Testis (tissue), 5 donors: ENCODE data around the gene BARX1. TPM values are rescaled to one million over a fixed set of nuclear protein-coding genes. Genes with fewer than 3 reads are reported as not detected.
A peak's percentile ranks its signal among the peaks of the same experiment; 100 is the strongest.

Experiments used
- DNase-seq: peaks from one replicate; pipeline ENCODE4 v3.0.0-alpha.2; 2019
- H3K27ac ChIP-seq, 2 donors: fragments of 200-600 bp; sonication (generic); one replicate each; pipeline ENCODE4 v1.5.1; 2019
- H3K27me3 ChIP-seq: fragments of 200-600 bp; sonication (generic); one replicate; pipeline ENCODE4 v1.5.1; 2019
- H3K36me3 ChIP-seq: fragments of 200-600 bp; sonication (generic); one replicate; pipeline ENCODE4 v1.5.1; 2017; ENCODE audit warnings: low read depth; ENCODE audit errors: missing control alignments
- H3K4me1 ChIP-seq: fragments of 200-600 bp; sonication (generic); one replicate; pipeline ENCODE4 v1.5.1; 2019
- H3K4me3 ChIP-seq, 2 donors: fragments of 200-600 bp; sonication (generic); one replicate each; pipeline ENCODE4 v1.5.1; 2017 to 2019
- H3K9me3 ChIP-seq: fragments of 200-600 bp; sonication (generic); one replicate; pipeline ENCODE4 v1.5.1; 2017
- POLR2A ChIP-seq: fragments of 450-650 bp; IDR thresholded peaks from one replicate; pipeline ENCODE4 v1.6.1; 2017; ENCODE audit warnings: antibody characterized with exemption, mild to moderate bottlenecking, moderate library complexity
- WGBS, 2 donors: methylation state at CpG; one replicate each; pipeline ENCODE4 v1.1.5; 2018; 5-methylcytosine and 5-hydroxymethylcytosine counted together
- intact Hi-C: fragments of 100-400 bp; cut with DNase I; formaldehyde crosslinking; loops from one replicate; pipeline ENCODE4 v1.15.1; 2023; ENCODE audit warnings: low total_unique reads
- long read RNA-seq, 2 donors: transcript quantifications; one replicate each; lab custom pipeline, GENCODE V29; 2026
- polyA plus RNA-seq: library from polyadenylated mRNA; stranded (reverse); fragments of 350-450 nt; fragmentation: Illumina TruSeq; extraction: RNeasy Lipid Tissue Mini Kit (QIAGEN cat#74804); gene quantifications from one replicate; pipeline ENCODE4 v1.2.3, GENCODE V29; 2014; ENCODE audit warnings: low read depth, low replicate concordance; ENCODE audit not compliant: insufficient read depth
- total RNA-seq, 2 donors: library from RNA; depleted of rRNA; stranded (reverse); fragments of >200 nt; gene quantifications; one replicate each; pipeline ENCODE4 v1.2.3, GENCODE V29; 2016
- TF ChIP-seq, protein P1 (sequence below), 3 experiments: fragments of 450-650 bp in 2 of 3; fragments of 200-600 bp in 1 of 3; sonication (generic) in 1 of 3; IDR thresholded peaks; one replicate each; pipeline ENCODE4 v1.5.1; 2016 to 2019; ENCODE audit warnings: antibody characterized with exemption in 3 of 3, mild to moderate bottlenecking in 2 of 3, moderate library complexity in 1 of 3

BARX1 gene
- total RNA-seq (1 to 10 TPM; 3.7 to 8.6 TPM), polyA plus RNA-seq (3.7 TPM)
- long read RNA-seq, donor 1, partial matches to known transcripts: 0 of 1 reads
- long read RNA-seq, donor 1, other reads (novel, unspliced or antisense): 0 of 1 reads
- long read RNA-seq, donor 2, partial matches to known transcripts: 0 of 2 reads
- long read RNA-seq, donor 2, other reads (novel, unspliced or antisense): 0 of 2 reads

- peaks cover 2% of the 10 kb centered on the region for H3K27me3 ChIP-seq
- WGBS, 2 donors: 0 to 1% methylated on average over 27 to 46 of the region's 102 CpGs
- intact Hi-C loops: no loop called here
- H3K36me3 ChIP-seq: no peaks in the 10 kb centered on the region
- peaks cover 50% of the 10 kb centered on the region for H3K4me1 ChIP-seq
- H3K9me3 ChIP-seq: no peaks in the 10 kb centered on the region
- H3K27ac ChIP-seq: no peak within 1 kb of the TSS
- H3K4me3 ChIP-seq: peak within 1 kb of the TSS; percentile 9 to 34
- TF ChIP-seq, protein P1, sequence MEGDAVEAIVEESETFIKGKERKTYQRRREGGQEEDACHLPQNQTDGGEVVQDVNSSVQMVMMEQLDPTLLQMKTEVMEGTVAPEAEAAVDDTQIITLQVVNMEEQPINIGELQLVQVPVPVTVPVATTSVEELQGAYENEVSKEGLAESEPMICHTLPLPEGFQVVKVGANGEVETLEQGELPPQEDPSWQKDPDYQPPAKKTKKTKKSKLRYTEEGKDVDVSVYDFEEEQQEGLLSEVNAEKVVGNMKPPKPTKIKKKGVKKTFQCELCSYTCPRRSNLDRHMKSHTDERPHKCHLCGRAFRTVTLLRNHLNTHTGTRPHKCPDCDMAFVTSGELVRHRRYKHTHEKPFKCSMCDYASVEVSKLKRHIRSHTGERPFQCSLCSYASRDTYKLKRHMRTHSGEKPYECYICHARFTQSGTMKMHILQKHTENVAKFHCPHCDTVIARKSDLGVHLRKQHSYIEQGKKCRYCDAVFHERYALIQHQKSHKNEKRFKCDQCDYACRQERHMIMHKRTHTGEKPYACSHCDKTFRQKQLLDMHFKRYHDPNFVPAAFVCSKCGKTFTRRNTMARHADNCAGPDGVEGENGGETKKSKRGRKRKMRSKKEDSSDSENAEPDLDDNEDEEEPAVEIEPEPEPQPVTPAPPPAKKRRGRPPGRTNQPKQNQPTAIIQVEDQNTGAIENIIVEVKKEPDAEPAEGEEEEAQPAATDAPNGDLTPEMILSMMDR (IDR thresholded peaks at IDR 0.05): no peak
- no peak for TF ChIP-seq POLR2A
- no peak for DNase-seq
Observed at GRCh38 chr9:93955111-93955980, at the start of gene BARX1. Gene BARX1, minus strand, starts transcription at chr9:93955355. Its CDS starts 209 bp downstream, at chr9:93955146.

DNA sequence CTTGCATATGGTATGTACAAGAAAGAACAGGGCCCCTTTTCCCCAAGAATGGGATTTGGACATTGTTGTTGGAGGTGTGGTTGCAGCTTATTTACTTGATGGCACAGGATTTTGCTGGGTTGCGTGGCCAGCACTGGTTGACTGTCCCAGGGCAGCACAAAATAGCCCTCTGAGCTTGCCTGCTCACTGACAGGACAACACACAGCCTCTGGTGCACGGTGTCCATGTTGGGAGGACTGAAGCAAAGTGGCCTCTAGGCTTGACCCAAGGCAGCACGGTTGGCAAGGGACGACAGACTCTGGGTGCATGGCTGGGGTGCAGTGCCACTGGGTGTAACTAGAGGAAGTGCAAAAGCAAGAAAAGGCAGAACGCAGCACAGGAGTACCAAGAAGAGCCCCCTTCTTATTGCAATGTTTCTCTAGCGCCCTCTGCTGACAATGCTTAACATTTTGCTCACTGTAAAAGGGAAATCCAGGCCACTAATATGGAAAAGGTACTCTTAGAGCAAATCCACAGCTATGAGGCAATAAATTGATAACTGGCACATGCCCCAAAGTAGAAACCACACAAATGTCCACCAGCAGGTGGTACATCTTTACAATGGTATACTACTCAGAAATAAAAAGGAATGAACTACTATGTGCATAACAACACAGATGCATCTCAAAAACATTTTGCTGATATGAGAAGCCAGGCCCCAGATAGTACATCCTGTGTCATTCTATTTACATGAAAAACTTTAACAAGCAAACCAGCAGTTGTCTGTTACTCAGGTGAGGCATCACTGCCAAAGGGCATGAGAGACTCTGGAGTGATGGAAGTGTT is 47.4 kb upstream of the BARX1 start:
- Histone ChIP-seq H3K36me3 (no peaks in the 10 kb centered on the region), H3K27ac (no peak overlapping the region), H3K4me1 (no peaks in the 10 kb centered on the region), H3K9me3 (no peaks in the 10 kb centered on the region), H3K27me3 (no peaks in the 10 kb centered on the region), H3K4me3 (no peak overlapping the region)
- DNase-seq: peak; percentile 71
- 43 to 51% methylated on average over 6 of the region's 6 CpGs for WGBS, 2 donors
- TF ChIP-seq, protein P1 (IDR thresholded peaks at IDR 0.05): peak; percentile 19 to 68 (median 40)
- TF ChIP-seq POLR2A: no peak
- intact Hi-C loops: no loop called here

- intact Hi-C loops: no loop called here
- TF ChIP-seq, protein P1 (IDR thresholded peaks at IDR 0.05): no peak
- no peak for TF ChIP-seq POLR2A
- H3K27me3 ChIP-seq: no peaks in the 10 kb centered on the region
- no peak overlapping the region for H3K27ac ChIP-seq
- no peaks in the 10 kb centered on the region for H3K36me3 ChIP-seq
- H3K4me3 ChIP-seq: no peak overlapping the region
- no peak for DNase-seq
- no peaks in the 10 kb centered on the region for H3K4me1 ChIP-seq
- H3K9me3 ChIP-seq: no peaks in the 10 kb centered on the region
Observed at GRCh38 chr9:93996863-93997262, 41.7 kb upstream of the BARX1 start.

GRCh38 chr9:93996367-93996766 is 41.2 kb upstream of the BARX1 start:
- TF ChIP-seq POLR2A: no peak
- TF ChIP-seq, protein P1 (IDR thresholded peaks at IDR 0.05): no peak
- Histone ChIP-seq H3K27ac (no peak overlapping the region), H3K4me3 (no peak overlapping the region), H3K27me3 (no peaks in the 10 kb centered on the region), H3K4me1 (no peaks in the 10 kb centered on the region), H3K9me3 (no peaks in the 10 kb centered on the region), H3K36me3 (no peaks in the 10 kb centered on the region)
- no peak for DNase-seq
- intact Hi-C loops: no loop called here
- WGBS, 2 donors: 84 to 88% methylated on average over 3 of the region's 3 CpGs
